ENCODE results near the gene CENATAC. TPM values are rescaled to one million over a fixed set of nuclear protein-coding genes. Genes with fewer than 3 reads are reported as not detected.
"Not testable (repeated sequence)": the region's sequence is repeated elsewhere in the genome, so short reads cannot be mapped to it uniquely, and the experiment has no call there.

The CENATAC gene
- total and polyA plus RNA-seq, 5 donors = 12.2 to 18.9 (median 17.0) TPM

GRCh38 chr11:119017377-119017776 lies 19.4 kb downstream of the CENATAC start:
- intact Hi-C loops (cut with DNase I); H3K9me3 ChIP-seq (ENCODE audit: control insufficient read depth, low read length); H3K27ac ChIP-seq (ENCODE audit: low read length); H3K27me3 ChIP-seq (ENCODE audit: control insufficient read depth, insufficient read depth); ATAC-seq; DNase-seq; H3K4me1 ChIP-seq (ENCODE audit: control insufficient read depth, insufficient read depth, low read length): not testable (repeated sequence)
- 5% methylated on average over 10 of the region's 10 CpGs for WGBS
- peak overlapping the region; percentile 81 for H3K4me3 ChIP-seq (ENCODE audit: low read length)

GRCh38 chr11:119018074-119018938 lies 20.4 kb downstream of the CENATAC start, which contains the start of the genes RPS25 and TRAPPC4:
Gene RPS25 (minus strand): TSS chr11:119018343. CDS start chr11:119018284, 59 bp downstream.
Gene TRAPPC4 (plus strand): TSS chr11:119018766. CDS start chr11:119018796, 30 bp downstream.
- no peaks in the 10 kb centered on the region for H3K9me3 ChIP-seq (ENCODE audit: control insufficient read depth, low read length)
- peak; percentile 96 to 98 (median 97) for DNase-seq
- intact Hi-C loops (cut with DNase I) = no loop called here
- ATAC-seq = peak; percentile 96 to 97
- H3K4me3 ChIP-seq (ENCODE audit: low read length) = peak within 1 kb of the TSS; percentile 81
- H3K27me3 ChIP-seq (ENCODE audit: control insufficient read depth, insufficient read depth) = no peaks in the 10 kb centered on the region
- H3K27ac ChIP-seq (ENCODE audit: low read length) = peak within 1 kb of the TSS; percentile 95
- under 1% methylated on average over 63 of the region's 63 CpGs for WGBS
- peaks cover 5% of the 10 kb centered on the region for H3K4me1 ChIP-seq (ENCODE audit: control insufficient read depth, insufficient read depth, low read length)

GRCh38 chr11:119019996-119020395 lies 22.1 kb downstream of the CENATAC start:
- peaks cover 8% of the 10 kb centered on the region for H3K4me1 ChIP-seq (ENCODE audit: control insufficient read depth, insufficient read depth, low read length)
- DNase-seq = no peak
- H3K4me3 ChIP-seq (ENCODE audit: low read length) = peak overlapping the region; percentile 18
- no peaks in the 10 kb centered on the region for H3K9me3 ChIP-seq (ENCODE audit: control insufficient read depth, low read length)
- intact Hi-C loops (cut with DNase I) = loop anchor here in 1 of 4 donors (10.0 kb wide), 1 partner anchor 115 kb away; no protein-coding TSS in a partner anchor
- H3K27ac ChIP-seq (ENCODE audit: low read length) = no peak overlapping the region
- ATAC-seq = no peak
- H3K27me3 ChIP-seq (ENCODE audit: control insufficient read depth, insufficient read depth) = no peaks in the 10 kb centered on the region
- 49% methylated on average over 2 of the region's 2 CpGs for WGBS

- Histone ChIP-seq H3K27me3 (ENCODE audit: control insufficient read depth, insufficient read depth) (no peaks in the 10 kb centered on the region), H3K4me3 (ENCODE audit: low read length) (no peak overlapping the region), H3K9me3 (ENCODE audit: control insufficient read depth, low read length) (no peaks in the 10 kb centered on the region), H3K4me1 (ENCODE audit: control insufficient read depth, insufficient read depth, low read length) (peaks cover 7% of the 10 kb centered on the region), H3K27ac (ENCODE audit: low read length) (no peak overlapping the region)
- intact Hi-C loops (cut with DNase I) = loop anchor here in 1 of 4 donors (10.0 kb wide), 1 partner anchor 117 kb away; no protein-coding TSS in a partner anchor
- WGBS = 88% methylated on average over 5 of the region's 5 CpGs
- DNase-seq (no peak), ATAC-seq (no peak)
Observed at GRCh38 chr11:119021631-119022030, 23.7 kb downstream of the CENATAC start.

GRCh38 chr11:119023741-119024140 lies 25.8 kb downstream of the CENATAC start:
- Histone ChIP-seq H3K27ac (ENCODE audit: low read length) (no peak overlapping the region), H3K4me3 (ENCODE audit: low read length) (no peak overlapping the region), H3K27me3 (ENCODE audit: control insufficient read depth, insufficient read depth) (no peaks in the 10 kb centered on the region), H3K4me1 (ENCODE audit: control insufficient read depth, insufficient read depth, low read length) (peaks cover 6% of the 10 kb centered on the region), H3K9me3 (ENCODE audit: control insufficient read depth, low read length) (no peaks in the 10 kb centered on the region)
- no peak for DNase-seq
- intact Hi-C loops (cut with DNase I) = loop anchor here in 1 of 4 donors (10.0 kb wide), 1 partner anchor 119 kb away; no protein-coding TSS in a partner anchor
- no peak for ATAC-seq

- Histone ChIP-seq H3K4me3 (ENCODE audit: low read length) (no peak overlapping the region), H3K27ac (ENCODE audit: low read length) (peak overlapping the region; percentile 59), H3K4me1 (ENCODE audit: control insufficient read depth, insufficient read depth, low read length) (peaks cover 6% of the 10 kb centered on the region), H3K27me3 (ENCODE audit: control insufficient read depth, insufficient read depth) (no peaks in the 10 kb centered on the region), H3K9me3 (ENCODE audit: control insufficient read depth, low read length) (no peaks in the 10 kb centered on the region)
- 43% methylated on average over 15 of the region's 15 CpGs for WGBS
- intact Hi-C loops (cut with DNase I) = loop anchor here in 1 of 4 donors (10.0 kb wide), 1 partner anchor 120 kb away; no protein-coding TSS in a partner anchor
- ATAC-seq = peak; percentile 4 to 14
- no peak for DNase-seq
Observed at GRCh38 chr11:119024430-119025098, 26.6 kb downstream of the CENATAC start.

GRCh38 chr11:119025099-119025473 lies 27.1 kb downstream of the CENATAC start:
- Histone ChIP-seq H3K9me3 (ENCODE audit: control insufficient read depth, low read length) (no peaks in the 10 kb centered on the region), H3K27me3 (ENCODE audit: control insufficient read depth, insufficient read depth) (no peaks in the 10 kb centered on the region), H3K27ac (ENCODE audit: low read length) (peak overlapping the region; percentile 14), H3K4me3 (ENCODE audit: low read length) (no peak overlapping the region), H3K4me1 (ENCODE audit: control insufficient read depth, insufficient read depth, low read length) (peaks cover 4% of the 10 kb centered on the region)
- ATAC-seq (peak; percentile 2 to 6), DNase-seq (no peak)
- 67% methylated on average over 5 of the region's 5 CpGs for WGBS
- intact Hi-C loops (cut with DNase I) = loop anchor here in 1 of 4 donors (10.0 kb wide), 1 partner anchor 120 kb away; no protein-coding TSS in a partner anchor

- Histone ChIP-seq H3K9me3 (ENCODE audit: control insufficient read depth, low read length) (no peaks in the 10 kb centered on the region), H3K27ac (ENCODE audit: low read length) (no peak overlapping the region), H3K4me3 (ENCODE audit: low read length) (no peak overlapping the region), H3K27me3 (ENCODE audit: control insufficient read depth, insufficient read depth) (no peaks in the 10 kb centered on the region), H3K4me1 (ENCODE audit: control insufficient read depth, insufficient read depth, low read length) (peaks cover 4% of the 10 kb centered on the region)
- 86% methylated on average over 5 of the region's 5 CpGs for WGBS
- DNase-seq (no peak), ATAC-seq (no peak)
- intact Hi-C loops (cut with DNase I) = loop anchor here in 1 of 4 donors (10.0 kb wide), 1 partner anchor 121 kb away; no protein-coding TSS in a partner anchor
Observed at GRCh38 chr11:119025541-119025940, 27.6 kb downstream of the CENATAC start.

GRCh38 chr11:119025978-119026766 lies 28.2 kb downstream of the CENATAC start:
- H3K4me1 ChIP-seq (ENCODE audit: control insufficient read depth, insufficient read depth, low read length) = peaks cover 4% of the 10 kb centered on the region
- 84% methylated on average over 16 of the region's 16 CpGs for WGBS
- H3K9me3 ChIP-seq (ENCODE audit: control insufficient read depth, low read length) = no peaks in the 10 kb centered on the region
- DNase-seq (peak in 1 of 3 donors; percentile 36), ATAC-seq (no peak)
- no peaks in the 10 kb centered on the region for H3K27me3 ChIP-seq (ENCODE audit: control insufficient read depth, insufficient read depth)
- H3K27ac ChIP-seq (ENCODE audit: low read length) = no peak overlapping the region
- H3K4me3 ChIP-seq (ENCODE audit: low read length) = no peak overlapping the region
- intact Hi-C loops (cut with DNase I) = loop anchor here in 1 of 4 donors (10.0 kb wide), 1 partner anchor 121 kb away; no protein-coding TSS in a partner anchor

GRCh38 chr11:119026970-119027369 lies 29.0 kb downstream of the CENATAC start:
- Histone ChIP-seq H3K4me1 (ENCODE audit: control insufficient read depth, insufficient read depth, low read length) (peaks cover 4% of the 10 kb centered on the region), H3K27ac (ENCODE audit: low read length) (no peak overlapping the region), H3K9me3 (ENCODE audit: control insufficient read depth, low read length) (no peaks in the 10 kb centered on the region), H3K27me3 (ENCODE audit: control insufficient read depth, insufficient read depth) (no peaks in the 10 kb centered on the region), H3K4me3 (ENCODE audit: low read length) (no peak overlapping the region)
- 98% methylated on average over 2 of the region's 2 CpGs for WGBS
- intact Hi-C loops (cut with DNase I) = loop anchor here in 1 of 4 donors (10.0 kb wide), 1 partner anchor 122 kb away; no protein-coding TSS in a partner anchor
- ATAC-seq (no peak), DNase-seq (no peak)

Data from right cardiac atrium (tissue), 5 donors.